GM13976 (cell line): ENCODE data around the gene OR52N5.

ENCODE experiments used
- DNase-seq: peaks from one replicate; pipeline ENCODE4 v3.0.0; 2012; ENCODE audit warnings: low spot score
- CTCF ChIP-seq: IDR thresholded peaks from 2 replicates; pipeline ENCODE4 v1.5.1; 2012; ENCODE audit warnings: borderline replicate concordance, mild to moderate bottlenecking; ENCODE audit not compliant: insufficient read depth; ENCODE audit errors: extremely low read depth, missing control alignments, control extremely low read depth
- in situ Hi-C: fragments of 300-500 bp; cut with MboI; formaldehyde crosslinking; loops from one replicate; pipeline ENCODE4 v1.12.0; 2022; ENCODE audit warnings: low sequenced_read_pairs, mixed read lengths, inconsistent platforms; ENCODE audit not compliant: unreplicated experiment

OR52N5 gene

GRCh38 chr11:5783255-5783654 is at the start of gene OR52N5:
TSS of gene OR52N5 (minus strand) at chr11:5783355. CDS start at chr11:5778634, 4,721 bp downstream.
- DNase-seq, result no peak
- no peak for TF ChIP-seq CTCF
- in situ Hi-C loops, result no loop called here

GRCh38 chr11:5831196-5831829 is 48.2 kb upstream of the OR52N5 start:
- no peak for DNase-seq
- in situ Hi-C loops, result no loop called here
- no peak for TF ChIP-seq CTCF

GRCh38 chr11:5818245-5818886 is 35.2 kb upstream of the OR52N5 start:
- peak; percentile 10 for DNase-seq
- TF ChIP-seq CTCF, result no peak
- in situ Hi-C loops, result no loop called here

GRCh38 chr11:5815534-5815933 is 32.4 kb upstream of the OR52N5 start:
- TF ChIP-seq CTCF, result no peak
- in situ Hi-C loops, result no loop called here
- DNase-seq, result no peak

GRCh38 chr11:5809905-5810795 is 27.0 kb upstream of the OR52N5 start:
- in situ Hi-C loops, result loop anchor here (10.0 kb wide), 1 partner anchor 205 kb away; no protein-coding TSS in a partner anchor
- no peak for DNase-seq
- no peak for TF ChIP-seq CTCF

GRCh38 chr11:5809122-5809519 is 26.0 kb upstream of the OR52N5 start:
- no peak for TF ChIP-seq CTCF
- DNase-seq, result no peak
- in situ Hi-C loops, result loop anchor here (10.0 kb wide), 1 partner anchor 204 kb away; no protein-coding TSS in a partner anchor
